HTR-8/SVneo (cell line): ENCODE results near the gene APBB1.

ENCODE experiments used
- DNase-seq: peaks from one replicate; pipeline ENCODE4 v3.0.0; 2011; ENCODE audit warnings: low spot score, mixed read lengths; ENCODE audit not compliant: insufficient read length
- FAIRE-seq: peaks from 2 replicates; lab custom pipeline; 2011; peaks lifted over from hg19 to GRCh38; lab: Jason Lieb, UNC

The APBB1 gene

DNA sequence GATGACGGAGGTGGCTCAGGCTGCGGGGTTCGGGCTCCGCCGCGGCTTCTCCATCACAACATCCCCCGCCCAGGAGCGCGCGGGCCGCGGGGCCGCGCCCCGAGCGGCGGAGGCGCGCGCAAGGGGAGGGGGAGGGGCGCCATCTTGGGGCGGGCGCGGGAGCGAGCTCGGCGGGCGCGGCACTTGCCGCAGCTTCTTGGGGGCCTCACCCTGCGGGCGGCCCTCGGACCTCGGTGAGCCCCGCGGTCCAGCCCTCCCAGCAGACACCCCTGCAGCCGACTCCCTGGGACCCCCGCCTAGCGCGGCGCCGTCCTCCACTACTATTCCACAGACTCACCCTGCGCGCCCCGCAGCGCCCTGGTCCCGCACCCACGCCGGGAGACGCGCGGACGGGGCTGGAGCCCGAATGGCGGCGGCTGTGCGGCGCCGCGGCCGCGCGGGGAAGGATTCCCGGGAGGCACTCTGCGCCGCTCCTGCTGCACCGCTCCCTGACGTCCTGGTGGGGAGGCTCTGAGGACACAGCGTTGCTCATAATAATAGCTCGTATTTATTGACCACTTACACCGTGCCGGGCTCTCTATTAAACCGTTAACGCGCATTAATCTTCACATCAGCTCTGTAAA is at the start of gene APBB1:
APBB1 (minus strand) TSS at position 86 of the 623 bp plus-strand sequence. CDS start 7,747 bp downstream, outside the sequence.
- DNase-seq: peak; percentile 68
- FAIRE-seq: no peak

GRCh38 chr11:6459099-6459450 is 40.2 kb upstream of the APBB1 start:
- no peak for DNase-seq
- no peak for FAIRE-seq

- FAIRE-seq (no peak), DNase-seq (no peak)
Observed at GRCh38 chr11:6458352-6459098, 39.6 kb upstream of the APBB1 start.

- FAIRE-seq (no peak), DNase-seq (no peak)
Observed at GRCh38 chr11:6457581-6458320, 38.9 kb upstream of the APBB1 start.

GRCh38 chr11:6456361-6457073 is 37.6 kb upstream of the APBB1 start:
- FAIRE-seq (no peak), DNase-seq (no peak)

DNA sequence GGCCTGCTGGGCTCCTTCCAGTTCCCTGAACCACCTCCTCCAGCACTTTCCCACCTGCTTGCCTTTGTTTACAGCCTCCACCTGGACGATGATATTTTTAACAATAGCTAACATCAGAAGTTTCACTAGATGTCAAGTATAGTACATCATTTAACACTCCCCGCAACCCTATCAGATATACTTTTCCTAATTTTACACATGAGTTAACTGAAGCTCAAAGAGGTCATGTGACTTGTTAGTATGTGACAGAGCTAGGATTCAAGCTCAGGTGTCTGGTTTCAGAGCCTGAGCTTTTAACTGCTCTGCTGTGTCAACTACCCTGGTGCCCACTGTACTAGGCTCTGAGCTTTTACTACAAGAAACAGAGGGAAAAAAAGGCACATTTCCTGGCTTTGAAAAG is 36.2 kb upstream of the APBB1 start:
- DNase-seq: no peak
- no peak for FAIRE-seq

DNA sequence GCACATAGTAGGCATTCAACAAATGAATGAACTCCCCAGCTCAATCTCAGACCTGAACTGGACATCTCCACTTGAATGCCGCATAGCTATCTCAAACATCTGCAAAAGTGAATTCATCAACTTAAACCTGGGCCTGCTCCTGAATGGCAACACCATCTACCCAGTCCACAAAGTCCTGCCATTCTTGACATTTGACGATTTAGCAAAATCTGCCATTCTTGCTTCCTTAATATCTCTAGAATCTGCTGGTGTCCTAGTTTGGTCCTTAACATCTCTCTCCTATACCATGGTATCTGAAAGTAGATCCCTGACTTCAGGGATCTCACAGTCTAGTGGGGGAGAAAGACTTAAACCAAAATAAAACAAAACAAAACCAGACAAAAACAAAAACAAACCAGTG is 34.3 kb upstream of the APBB1 start:
- FAIRE-seq: no peak
- DNase-seq: no peak

GRCh38 chr11:6452219-6452618 is 33.3 kb upstream of the APBB1 start:
- no peak for FAIRE-seq
- no peak for DNase-seq

DNA sequence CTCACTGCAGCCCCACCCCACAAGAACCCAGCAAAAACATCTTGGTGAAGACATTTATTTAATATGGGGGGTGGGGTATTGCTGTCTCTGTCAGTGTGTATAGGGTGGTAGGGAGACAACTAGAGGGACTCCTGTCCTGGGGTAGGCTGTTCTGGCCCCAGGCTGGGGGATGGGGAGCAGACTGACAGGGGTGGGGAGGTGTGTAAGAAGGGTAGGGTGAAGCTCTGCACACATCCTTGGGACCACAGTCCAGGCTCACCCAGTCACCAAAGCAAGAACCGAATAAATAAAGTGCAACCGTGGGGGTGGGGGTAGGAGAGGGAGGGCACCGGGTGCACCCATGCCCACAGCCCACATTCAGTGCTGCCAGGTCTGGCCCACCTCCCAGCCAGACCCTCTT is 29.7 kb upstream of the APBB1 start:
- FAIRE-seq: no peak
- no peak for DNase-seq

GRCh38 chr11:6443269-6444003 is 24.5 kb upstream of the APBB1 start:
- FAIRE-seq (no peak), DNase-seq (peak; percentile 71)

- no peak for FAIRE-seq
- DNase-seq: no peak
Observed at GRCh38 chr11:6442441-6442840, 23.5 kb upstream of the APBB1 start.

GRCh38 chr11:6440906-6441358 is 22.0 kb upstream of the APBB1 start, which contains the start of gene HPX:
Gene HPX (minus strand): TSS chr11:6440987. CDS start chr11:6440963, 24 bp downstream.
- DNase-seq (no peak), FAIRE-seq (no peak)

- DNase-seq (peak; percentile 39), FAIRE-seq (peak; percentile 28)
Observed at GRCh38 chr11:6438979-6439571, 20.2 kb upstream of the APBB1 start.

DNA sequence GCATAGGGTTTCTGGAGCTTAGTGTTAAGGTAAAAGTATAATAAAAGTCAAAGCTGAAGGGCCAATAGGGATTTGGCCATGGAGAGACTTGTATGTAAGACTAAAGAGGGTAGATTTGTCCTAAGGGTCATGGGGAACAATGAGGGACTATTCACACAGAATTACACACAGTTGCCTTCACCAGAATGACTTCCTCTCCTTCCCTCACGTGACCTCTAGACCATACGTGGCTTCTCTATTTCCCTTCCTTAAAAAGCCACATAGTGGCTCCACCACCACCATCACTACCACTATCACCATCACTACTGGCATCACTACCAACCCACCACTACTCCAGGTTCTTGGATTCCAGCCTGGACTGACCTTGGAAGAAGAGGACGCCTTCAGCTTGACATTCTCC is 19.1 kb upstream of the APBB1 start:
- FAIRE-seq (no peak), DNase-seq (no peak)

- DNase-seq (no peak), FAIRE-seq (no peak)
Observed at GRCh38 chr11:6437423-6437822, 18.5 kb upstream of the APBB1 start.

- no peak for FAIRE-seq
Observed at GRCh38 chr11:6433998-6434660, 15.2 kb upstream of the APBB1 start.

DNA sequence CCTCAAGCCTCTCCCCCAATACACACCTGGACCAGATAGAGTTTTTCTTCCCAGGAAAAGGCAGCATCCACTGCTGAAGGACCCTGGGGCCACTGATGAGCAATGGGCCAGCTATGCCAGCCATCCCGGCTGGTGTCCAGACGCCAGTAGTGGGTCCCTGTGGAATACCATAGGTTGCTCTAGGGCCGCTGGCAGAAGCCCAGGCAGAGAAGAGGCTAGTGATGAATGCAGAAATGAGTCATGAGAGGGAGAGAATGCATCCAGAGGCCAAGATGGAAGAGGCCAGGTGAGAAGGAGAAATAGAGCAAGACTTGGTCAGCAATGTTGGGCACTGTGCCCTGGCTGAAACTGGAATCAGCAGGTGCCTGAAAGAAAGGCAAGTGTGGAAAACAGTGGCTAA is 13.0 kb upstream of the APBB1 start:
- FAIRE-seq (peak; percentile 90), DNase-seq (peak; percentile 83)

More at GRCh38 chr11:6433998-6434660, 15.2 kb upstream of the APBB1 start:
- DNase-seq: no peak

DNA sequence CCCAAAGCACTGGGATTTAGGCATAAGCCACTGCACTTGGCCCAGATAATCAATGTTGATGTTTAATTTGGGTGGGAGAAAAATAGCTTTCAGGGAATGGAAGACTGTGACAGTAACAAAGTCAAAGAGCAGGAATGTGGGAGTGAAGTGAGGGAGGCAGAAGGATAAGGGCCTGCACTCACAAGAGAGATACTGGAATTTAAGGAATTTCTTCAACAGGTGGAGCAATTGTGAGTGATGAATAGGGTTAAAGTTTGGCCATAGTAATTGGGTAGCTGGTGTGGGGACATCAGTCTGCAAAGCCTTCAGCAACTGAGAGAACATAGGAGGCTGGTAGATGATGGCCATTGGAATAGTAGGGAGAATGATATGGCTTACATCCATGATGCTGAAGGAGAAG is 8.6 kb upstream of the APBB1 start:
- DNase-seq (no peak), FAIRE-seq (no peak)

- FAIRE-seq (no peak), DNase-seq (no peak)
Observed at GRCh38 chr11:6420677-6421076, 1.8 kb upstream of the APBB1 start.
